ENCODE measurements around the gene HOXA7. TPM values are rescaled to one million over a fixed set of nuclear protein-coding genes. Genes with fewer than 3 reads are reported as not detected.

The HOXA7 gene
- total RNA-seq, 4 donors from 2014 or later = 7.0 to 22.9 (median 12.8) TPM

GRCh38 chr7:27160145-27160545 lies 3.7 kb upstream of the HOXA7 start:
- intact Hi-C loops (cut with DNase I; ENCODE audit: low total_unique reads) = loop anchor here (2.0 to 10.0 kb wide), 2 partner anchors 791 to 1305 kb away; no protein-coding TSS in a partner anchor

GRCh38 chr7:27159266-27160144 lies 3.0 kb upstream of the HOXA7 start:
- Histone ChIP-seq H3K36me3 (no peaks in the 10 kb centered on the region), H3K4me1 (peaks cover 10 to 52% (median 30%) of the 10 kb centered on the region in 4 donors), H3K4me3 (peak overlapping the region in 3 of 4 donors; percentile 38 to 62 (median 58)), H3K27ac (peak overlapping the region; percentile 95 to 99 (median 98)), H3K9me3 (no peaks in the 10 kb centered on the region), H3K27me3 (peaks cover 30% of the 10 kb centered on the region)
- TF ChIP-seq CTCF (IDR thresholded peaks at IDR 0.05) (no peak), POLR2AphosphoS5 (IDR thresholded peaks at IDR 0.05) (peak in 1 of 3 donors; percentile 7)
- in situ Hi-C loops (cut with MboI; ENCODE audit: low pct_ligation_motif_present in 1 of 4, low pct_unique_long_range_greater_than_20kb in 1 of 4, low sequenced_read_pairs in 3 of 4) = loop anchor here in 3 of 4 donors (5.0 to 25.0 kb wide), 5 partner anchors 787 to 1297 kb away; no protein-coding TSS in a partner anchor
- 42 to 51% methylated on average over 15 to 27 of the region's 27 CpGs for WGBS, 2 donors (ENCODE audit: low coverage in 1 of 2)
- intact Hi-C loops (cut with DNase I; ENCODE audit: low total_unique reads) = loop anchor here (2.0 to 10.0 kb wide), 2 partner anchors 791 to 1305 kb away; no protein-coding TSS in a partner anchor
- DNase-seq = peak; percentile 19

More at GRCh38 chr7:27160145-27160545, 3.7 kb upstream of the HOXA7 start:
- TF ChIP-seq CTCF (IDR thresholded peaks at IDR 0.05) (no peak), POLR2AphosphoS5 (IDR thresholded peaks at IDR 0.05) (no peak), EP300 (IDR thresholded peaks at IDR 0.05; ENCODE audit: low read depth) (no peak)
- in situ Hi-C loops (cut with MboI; ENCODE audit: low pct_ligation_motif_present in 1 of 4, low pct_unique_long_range_greater_than_20kb in 1 of 4, low sequenced_read_pairs in 3 of 4) = loop anchor here in 3 of 4 donors (25.0 kb wide), 3 partner anchors 798 to 1298 kb away; no protein-coding TSS in a partner anchor
- Histone ChIP-seq H3K4me1 (peaks cover 5 to 46% (median 24%) of the 10 kb centered on the region in 4 donors), H3K36me3 (no peaks in the 10 kb centered on the region), H3K4me3 (peak overlapping the region in 3 of 4 donors; percentile 38 to 62 (median 58)), H3K9me3 (no peaks in the 10 kb centered on the region), H3K27me3 (peaks cover 24% of the 10 kb centered on the region), H3K27ac (peak overlapping the region; percentile 95 to 99 (median 98))
- 20 to 39% methylated on average over 1 to 23 of the region's 23 CpGs for WGBS, 2 donors (ENCODE audit: low coverage in 1 of 2)
- DNase-seq = peak; percentile 37

DNA sequence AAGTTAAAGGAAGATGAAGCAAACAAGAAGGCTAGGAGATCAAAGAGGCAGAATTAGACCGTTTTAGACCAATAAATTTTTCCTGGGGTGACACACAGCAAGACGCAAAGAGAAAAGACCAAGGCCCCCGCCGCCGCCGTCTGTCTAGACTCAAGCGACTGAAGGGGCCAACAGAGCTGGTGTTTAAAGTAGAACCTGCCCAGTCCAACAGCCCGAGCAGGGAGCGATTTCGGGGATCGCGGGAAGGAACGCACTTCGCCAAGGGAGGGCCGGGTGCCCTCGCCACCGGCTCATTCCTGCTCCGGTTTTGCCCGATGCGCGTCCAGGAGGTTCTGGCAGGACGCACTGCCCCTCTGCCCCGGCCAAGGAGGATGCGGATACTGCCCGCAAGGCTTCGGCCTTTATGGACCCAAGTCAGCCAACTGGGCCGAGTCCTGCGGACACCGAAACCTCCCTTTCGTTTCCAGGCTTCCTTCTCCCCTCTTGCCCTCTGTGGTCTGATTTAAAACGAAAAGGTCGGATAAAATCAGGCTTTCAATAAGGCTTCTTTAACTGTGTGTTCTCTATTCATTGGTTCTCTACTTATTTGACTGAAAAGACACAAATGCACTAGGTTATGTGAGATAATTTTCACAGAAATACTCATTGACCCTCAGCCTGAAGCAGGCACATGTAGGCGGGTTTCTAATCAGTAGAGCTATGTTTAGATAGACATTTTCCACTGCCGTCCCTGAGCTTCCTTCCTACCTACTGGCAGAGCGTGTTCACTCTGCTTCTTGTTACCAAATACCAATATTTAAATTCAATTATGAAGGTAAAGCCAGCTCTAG lies 2.2 kb upstream of the HOXA7 start:
- H3K27me3 ChIP-seq = peaks cover 37% of the 10 kb centered on the region
- 23 to 44% methylated on average over 21 to 34 of the region's 35 CpGs for WGBS, 2 donors (ENCODE audit: low coverage in 1 of 2)
- H3K27ac ChIP-seq = peak overlapping the region; percentile 95 to 99 (median 98)
- no peaks in the 10 kb centered on the region for H3K9me3 ChIP-seq
- DNase-seq = peak; percentile 33
- H3K36me3 ChIP-seq = no peaks in the 10 kb centered on the region
- in situ Hi-C loops (cut with MboI; ENCODE audit: low pct_ligation_motif_present in 1 of 4, low pct_unique_long_range_greater_than_20kb in 1 of 4, low sequenced_read_pairs in 3 of 4) (loop anchor here in 3 of 4 donors (5.0 to 25.0 kb wide), 5 partner anchors 786 to 1296 kb away; no protein-coding TSS in a partner anchor), intact Hi-C loops (cut with DNase I; ENCODE audit: low total_unique reads) (no loop called here)
- TF ChIP-seq POLR2A (IDR thresholded peaks at IDR 0.05) (no peak), CTCF (IDR thresholded peaks at IDR 0.05) (no peak), POLR2AphosphoS5 (IDR thresholded peaks at IDR 0.05) (peak in 1 of 3 donors; percentile 16)
- peak overlapping the region in 3 of 4 donors; percentile 52 to 60 (median 58) for H3K4me3 ChIP-seq
- peaks cover 16 to 61% (median 38%) of the 10 kb centered on the region in 4 donors for H3K4me1 ChIP-seq
